Subcutaneous abdominal adipose tissue (tissue), 5 donors: Measurements from ENCODE around the gene SLIT3.

Experiments
- H3K27ac ChIP-seq: one replicate; pipeline ENCODE4 v1.7.0; 2013; ENCODE audit warnings: low read depth, mild to moderate bottlenecking, inconsistent platforms, low read length, moderate library complexity
- H3K27me3 ChIP-seq, 5 donors: one replicate each; pipeline ENCODE4 v1.7.0; 2013; ENCODE audit warnings: low read length in 5 of 5, inconsistent platforms in 1 of 5; ENCODE audit not compliant: control insufficient read depth in 5 of 5, insufficient read depth in 4 of 5
- H3K36me3 ChIP-seq, 5 donors: one replicate each; pipeline ENCODE4 v1.7.0; 2013; ENCODE audit warnings: low read length in 5 of 5; ENCODE audit not compliant: control insufficient read depth in 5 of 5, insufficient read depth in 5 of 5
- H3K4me1 ChIP-seq, 5 donors: one replicate each; pipeline ENCODE4 v1.7.0; 2013; ENCODE audit warnings: low read length in 5 of 5, mild to moderate bottlenecking in 3 of 5, moderate library complexity in 1 of 5; ENCODE audit not compliant: control insufficient read depth in 5 of 5, insufficient read depth in 5 of 5
- H3K4me3 ChIP-seq, 5 donors: one replicate each; pipeline ENCODE4 v1.7.0; 2013; ENCODE audit warnings: low read length in 5 of 5, low read depth in 1 of 5
- H3K9ac ChIP-seq, 5 donors: one replicate each; pipeline ENCODE4 v1.7.0; 2013; ENCODE audit warnings: low read length in 5 of 5, mild to moderate bottlenecking in 4 of 5, moderate library complexity in 3 of 5
- H3K9me3 ChIP-seq, 5 donors: one replicate each; pipeline ENCODE4 v1.7.0; 2013; ENCODE audit warnings: low read length in 5 of 5; ENCODE audit not compliant: control insufficient read depth in 5 of 5
- donor health status: healthy.
- donor health status: healthy.
- donor health status: healthy.
- donor health status: healthy.
- donor health status: healthy.

SLIT3 gene

GRCh38 chr5:168670881-168671575, 629.9 kb downstream of the SLIT3 start:
- H3K4me1 ChIP-seq, result no peaks in the 10 kb centered on the region
- H3K9me3 ChIP-seq, result no peaks in the 10 kb centered on the region
- no peak overlapping the region for H3K4me3 ChIP-seq
- H3K36me3 ChIP-seq, result peaks cover 0 to 50% (median 39%) of the 10 kb centered on the region in 5 donors
- no peak overlapping the region for H3K9ac ChIP-seq
- H3K27ac ChIP-seq, result no peak overlapping the region
- H3K27me3 ChIP-seq, result no peaks in the 10 kb centered on the region

- Histone ChIP-seq H3K27me3 (no peaks in the 10 kb centered on the region), H3K36me3 (peaks cover 0 to 56% (median 39%) of the 10 kb centered on the region in 5 donors), H3K27ac (no peak overlapping the region), H3K4me1 (no peaks in the 10 kb centered on the region), H3K9me3 (no peaks in the 10 kb centered on the region), H3K4me3 (no peak overlapping the region), H3K9ac (no peak overlapping the region)
Observed at GRCh38 chr5:168669668-168670378, 631.1 kb downstream of the SLIT3 start.

- H3K9ac ChIP-seq, result no peak overlapping the region
- no peak overlapping the region for H3K27ac ChIP-seq
- H3K27me3 ChIP-seq, result no peaks in the 10 kb centered on the region
- peaks cover 0 to 60% (median 39%) of the 10 kb centered on the region in 5 donors for H3K36me3 ChIP-seq
- H3K4me3 ChIP-seq, result no peak overlapping the region
- H3K9me3 ChIP-seq, result no peaks in the 10 kb centered on the region
- H3K4me1 ChIP-seq, result no peaks in the 10 kb centered on the region
Observed at GRCh38 chr5:168669156-168669555, 631.8 kb downstream of the SLIT3 start.

- Histone ChIP-seq H3K27ac (no peak overlapping the region), H3K9me3 (no peaks in the 10 kb centered on the region), H3K36me3 (peaks cover 0 to 61% (median 38%) of the 10 kb centered on the region in 5 donors), H3K9ac (no peak overlapping the region), H3K4me3 (no peak overlapping the region), H3K4me1 (no peaks in the 10 kb centered on the region), H3K27me3 (no peaks in the 10 kb centered on the region)
Observed at GRCh38 chr5:168668078-168668477, 632.9 kb downstream of the SLIT3 start.

GRCh38 chr5:168667301-168667840, 633.6 kb downstream of the SLIT3 start:
- Histone ChIP-seq H3K9me3 (no peaks in the 10 kb centered on the region), H3K9ac (no peak overlapping the region), H3K36me3 (peaks cover 0 to 56% (median 34%) of the 10 kb centered on the region in 5 donors), H3K27ac (no peak overlapping the region), H3K4me1 (no peaks in the 10 kb centered on the region), H3K4me3 (no peak overlapping the region), H3K27me3 (no peaks in the 10 kb centered on the region)

GRCh38 chr5:168666356-168666755, 634.6 kb downstream of the SLIT3 start:
- H3K9me3 ChIP-seq, result no peaks in the 10 kb centered on the region
- peaks cover 0 to 60% (median 33%) of the 10 kb centered on the region in 5 donors for H3K36me3 ChIP-seq
- no peaks in the 10 kb centered on the region for H3K27me3 ChIP-seq
- no peaks in the 10 kb centered on the region for H3K4me1 ChIP-seq
- H3K27ac ChIP-seq, result no peak overlapping the region
- H3K4me3 ChIP-seq, result no peak overlapping the region
- no peak overlapping the region for H3K9ac ChIP-seq

- peaks cover 0 to 37% (median 8%) of the 10 kb centered on the region in 5 donors for H3K36me3 ChIP-seq
- no peak overlapping the region for H3K27ac ChIP-seq
- H3K9me3 ChIP-seq, result no peaks in the 10 kb centered on the region
- H3K9ac ChIP-seq, result no peak overlapping the region
- no peak overlapping the region for H3K4me3 ChIP-seq
- no peaks in the 10 kb centered on the region for H3K27me3 ChIP-seq
- H3K4me1 ChIP-seq, result peaks cover 0 to 2% (median 0%) of the 10 kb centered on the region in 5 donors
Observed at GRCh38 chr5:168663276-168664004, 637.5 kb downstream of the SLIT3 start.

GRCh38 chr5:168661593-168662485, 639.1 kb downstream of the SLIT3 start:
- H3K9me3 ChIP-seq, result no peaks in the 10 kb centered on the region
- peaks cover 0 to 6% (median 4%) of the 10 kb centered on the region in 5 donors for H3K4me1 ChIP-seq
- no peak overlapping the region for H3K9ac ChIP-seq
- no peak overlapping the region for H3K4me3 ChIP-seq
- H3K36me3 ChIP-seq, result peaks cover 0 to 27% (median 7%) of the 10 kb centered on the region in 5 donors
- no peaks in the 10 kb centered on the region for H3K27me3 ChIP-seq
- no peak overlapping the region for H3K27ac ChIP-seq

GRCh38 chr5:168660691-168661090, 640.2 kb downstream of the SLIT3 start:
- H3K27ac ChIP-seq, result no peak overlapping the region
- H3K4me3 ChIP-seq, result no peak overlapping the region
- H3K9me3 ChIP-seq, result no peaks in the 10 kb centered on the region
- H3K36me3 ChIP-seq, result peaks cover 0 to 20% (median 0%) of the 10 kb centered on the region in 5 donors
- H3K27me3 ChIP-seq, result no peaks in the 10 kb centered on the region
- peaks cover 0 to 15% (median 13%) of the 10 kb centered on the region in 5 donors for H3K4me1 ChIP-seq
- no peak overlapping the region for H3K9ac ChIP-seq
